Measurements from ENCODE around the gene TFF2.

The TFF2 gene

DNA sequence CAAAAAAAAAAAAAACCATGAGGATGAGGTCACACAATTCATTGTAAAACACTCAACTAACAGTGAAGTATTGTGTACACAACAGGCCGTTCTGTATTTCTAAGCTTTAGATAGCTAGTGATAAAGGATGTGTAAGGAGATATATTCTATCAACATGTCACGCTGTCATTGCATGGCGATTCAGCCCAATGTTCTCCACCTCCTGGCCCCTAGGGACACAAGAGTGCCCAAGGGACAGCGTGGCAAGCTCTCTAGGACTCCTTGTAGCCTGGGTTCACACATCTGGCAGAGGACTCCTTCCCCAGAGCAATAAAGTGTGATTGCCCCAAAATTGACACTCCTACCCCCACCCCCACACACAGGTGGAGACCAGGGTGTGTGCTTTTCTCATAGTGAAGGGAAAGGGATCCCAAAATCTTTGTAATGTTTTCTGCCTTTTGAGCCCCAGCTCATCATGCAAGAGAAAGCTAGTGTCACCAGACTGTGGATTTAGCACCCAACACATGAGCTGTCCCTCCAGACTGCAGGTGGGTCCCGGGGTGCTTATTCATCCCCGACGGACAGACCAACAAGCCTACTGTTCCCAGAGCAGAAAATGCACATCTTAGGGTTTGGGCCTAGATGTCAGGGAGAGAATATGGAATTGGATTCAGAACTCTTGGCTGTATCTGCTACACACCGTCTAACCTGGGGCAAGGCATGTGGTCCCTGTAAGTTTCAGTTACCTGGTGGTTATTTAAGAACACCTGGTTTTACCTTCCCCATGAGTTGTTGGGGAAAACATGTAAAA is 33.6 kb upstream of the TFF2 start:
- no peak for DNase-seq

DNA sequence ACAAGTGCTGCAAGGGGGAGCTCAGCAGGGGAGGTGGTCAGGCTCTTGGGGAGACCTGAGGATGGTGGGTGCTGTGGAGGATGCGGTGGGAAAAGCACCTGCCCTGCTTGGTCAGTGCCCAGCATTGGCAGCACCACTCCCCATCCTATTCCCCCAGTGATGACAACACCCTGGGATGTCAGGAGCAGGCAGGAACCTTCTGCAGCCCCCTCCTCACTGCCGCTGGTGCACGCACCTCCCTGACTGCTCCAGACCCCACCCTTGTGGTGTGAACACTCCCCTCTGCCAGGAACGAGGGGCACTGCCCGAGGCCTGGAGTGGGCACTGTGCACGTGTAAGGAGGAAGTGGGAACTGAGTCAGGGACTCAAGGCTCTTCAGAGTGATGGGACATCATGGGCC is 32.5 kb upstream of the TFF2 start:
- no peak for DNase-seq

DNA sequence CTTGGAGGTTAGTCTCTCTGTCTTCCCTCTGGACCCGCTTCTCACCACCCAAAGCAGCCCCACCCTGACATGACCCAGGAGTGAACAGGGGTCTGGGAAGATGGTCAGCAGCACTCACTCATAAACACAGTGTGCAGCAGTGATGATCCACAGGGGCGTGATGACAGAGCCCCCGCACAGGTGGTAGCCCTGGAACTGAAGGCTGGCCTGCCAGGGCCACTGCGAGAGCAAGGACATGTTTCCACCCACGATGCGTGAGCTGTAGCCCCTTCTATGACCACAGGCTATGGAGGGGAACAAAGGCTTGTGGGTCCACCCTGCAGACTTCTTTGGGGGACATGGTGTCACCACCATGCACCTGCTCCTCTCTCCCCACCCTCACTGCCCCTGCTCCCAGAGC is 32.1 kb upstream of the TFF2 start:
- DNase-seq = no peak

DNA sequence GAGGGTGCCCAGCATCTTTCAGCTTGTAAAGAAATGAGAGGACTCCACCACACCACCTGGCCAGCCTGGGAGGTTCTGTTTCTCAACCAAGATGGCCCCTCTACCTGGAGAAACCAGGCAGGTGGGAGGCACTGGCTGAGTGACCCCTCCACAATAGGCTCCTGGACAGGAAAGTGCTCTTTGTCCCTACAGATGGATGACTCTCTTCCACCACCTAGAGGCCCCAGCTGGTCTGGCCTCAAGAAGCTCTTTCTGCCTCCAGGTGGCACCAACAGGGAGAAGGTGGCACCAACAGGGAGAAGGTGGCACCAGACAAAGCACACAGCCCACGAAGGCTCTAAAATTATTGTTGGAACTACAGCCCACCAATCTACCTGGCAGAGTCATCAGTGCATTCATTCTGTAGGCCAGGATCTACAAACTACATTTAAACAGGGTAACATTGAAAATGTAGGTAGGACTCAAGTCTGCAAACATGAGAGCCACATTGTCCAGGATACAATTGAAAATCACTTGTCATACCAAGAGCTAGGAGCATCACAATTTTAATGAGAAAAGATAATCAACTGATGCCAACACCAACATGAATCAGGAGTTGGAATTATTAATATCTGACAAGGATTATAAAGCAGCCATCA is 30.7 kb upstream of the TFF2 start:
- DNase-seq = peak; percentile 6

DNA sequence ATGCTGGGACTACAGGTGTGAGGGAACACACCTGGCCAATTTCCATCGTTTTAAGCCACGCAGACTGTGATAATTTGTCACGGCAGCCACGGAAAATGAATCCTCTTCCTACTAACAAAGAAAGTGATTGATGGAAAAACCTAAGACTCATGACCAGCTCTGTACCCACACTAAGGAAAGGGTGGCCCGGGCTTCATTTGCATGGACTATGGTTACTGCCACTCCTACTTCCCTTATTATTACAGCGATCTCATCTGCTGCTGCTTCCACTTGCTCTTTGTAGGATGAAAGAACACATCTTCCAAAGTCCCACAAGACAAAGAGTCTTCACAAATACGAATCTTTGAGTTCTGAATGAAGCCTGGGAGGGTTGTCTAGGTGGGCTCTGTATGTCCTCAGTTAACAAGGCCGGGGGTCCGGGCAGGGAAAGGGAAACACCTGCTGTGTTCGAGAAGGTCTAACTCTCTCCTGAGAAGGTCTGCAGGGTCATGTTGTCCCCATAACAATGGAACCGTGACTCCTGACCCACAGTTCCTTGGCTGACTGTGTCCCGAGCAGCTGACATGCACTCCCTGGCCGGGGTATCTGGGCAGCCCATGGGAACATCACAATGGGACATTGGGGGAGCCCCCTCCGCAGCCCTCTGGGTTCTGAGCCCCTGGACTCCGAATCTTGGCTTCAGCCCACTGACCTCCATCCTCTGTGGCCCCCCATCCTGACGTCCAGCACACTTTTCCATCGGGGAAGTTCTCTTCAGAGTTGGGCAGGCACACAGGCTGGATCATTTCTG is 28.8 kb upstream of the TFF2 start:
- no peak for DNase-seq

DNA sequence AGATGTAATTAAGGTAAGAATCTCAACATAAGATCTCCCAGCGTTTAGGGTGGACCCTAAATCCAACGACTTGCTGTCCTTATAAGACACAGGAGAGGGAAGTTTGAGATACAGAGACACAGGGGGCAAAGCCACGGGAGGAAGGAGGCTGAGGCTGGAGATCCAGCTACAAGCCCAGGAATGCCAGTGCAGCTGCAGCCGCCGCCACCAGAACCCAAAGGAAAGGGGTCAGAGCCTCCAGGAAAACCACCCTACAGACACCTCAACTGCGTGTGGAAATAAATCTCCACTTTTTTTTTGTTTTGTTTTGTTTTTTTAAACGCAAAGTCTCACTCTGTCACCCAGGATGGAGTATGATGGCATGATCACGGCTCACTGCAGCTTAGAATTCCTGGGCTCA is 27.6 kb upstream of the TFF2 start:
- no peak for DNase-seq

DNA sequence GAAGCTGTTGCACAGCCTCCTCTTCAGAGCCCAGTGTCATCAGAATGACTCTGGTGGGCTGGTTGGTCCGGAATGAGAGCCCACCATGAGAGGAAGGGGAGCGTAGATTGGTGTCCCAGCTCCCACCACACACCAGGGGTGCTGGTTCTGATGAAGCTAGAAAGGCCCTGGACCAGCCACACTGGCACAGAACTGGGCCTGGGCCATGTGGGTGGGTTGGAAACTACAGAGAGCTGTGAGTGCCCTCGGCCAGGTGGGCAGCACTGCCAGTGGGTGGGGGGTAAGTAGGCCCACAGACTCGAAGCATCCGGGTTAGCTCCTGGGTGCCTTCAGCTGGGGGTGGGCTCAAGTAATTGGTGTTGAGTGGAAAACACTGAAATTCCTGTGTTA is 27.2 kb upstream of the TFF2 start:
- DNase-seq = no peak

DNA sequence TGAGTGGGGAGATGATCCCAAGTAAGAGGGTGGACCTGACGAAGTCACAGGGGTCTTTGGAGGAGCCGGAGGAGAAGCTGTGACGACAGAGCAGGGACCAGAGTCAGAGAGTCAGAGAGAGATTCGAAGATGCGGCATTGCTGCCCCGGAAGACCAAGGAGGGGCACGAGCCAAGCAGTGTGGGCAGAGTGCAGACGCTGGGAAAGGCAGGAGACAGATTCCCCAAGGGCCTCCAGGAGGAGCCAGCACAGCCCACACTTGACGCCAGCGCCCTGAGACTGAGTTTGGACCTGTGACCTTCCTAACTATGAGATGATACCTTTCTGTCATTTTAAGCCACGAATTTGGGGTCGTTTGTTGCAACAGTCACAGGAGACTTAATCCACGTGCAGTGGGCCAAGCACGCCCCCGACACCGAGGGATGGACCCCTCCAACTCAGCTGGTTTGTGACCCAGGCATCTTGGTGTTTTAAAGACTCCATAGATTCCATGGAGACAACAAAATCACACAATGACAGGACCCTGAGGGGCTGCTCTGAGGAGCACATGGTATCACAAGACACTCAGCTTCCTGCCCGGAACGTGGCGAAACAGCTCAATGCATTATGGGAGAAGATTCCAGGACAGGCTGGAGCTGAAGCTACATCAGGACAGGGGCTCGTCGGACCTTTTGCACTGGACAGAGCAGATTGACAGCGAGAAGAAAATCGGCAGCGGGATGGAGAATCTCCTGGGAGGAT is 26.6 kb upstream of the TFF2 start:
- DNase-seq = no peak

DNA sequence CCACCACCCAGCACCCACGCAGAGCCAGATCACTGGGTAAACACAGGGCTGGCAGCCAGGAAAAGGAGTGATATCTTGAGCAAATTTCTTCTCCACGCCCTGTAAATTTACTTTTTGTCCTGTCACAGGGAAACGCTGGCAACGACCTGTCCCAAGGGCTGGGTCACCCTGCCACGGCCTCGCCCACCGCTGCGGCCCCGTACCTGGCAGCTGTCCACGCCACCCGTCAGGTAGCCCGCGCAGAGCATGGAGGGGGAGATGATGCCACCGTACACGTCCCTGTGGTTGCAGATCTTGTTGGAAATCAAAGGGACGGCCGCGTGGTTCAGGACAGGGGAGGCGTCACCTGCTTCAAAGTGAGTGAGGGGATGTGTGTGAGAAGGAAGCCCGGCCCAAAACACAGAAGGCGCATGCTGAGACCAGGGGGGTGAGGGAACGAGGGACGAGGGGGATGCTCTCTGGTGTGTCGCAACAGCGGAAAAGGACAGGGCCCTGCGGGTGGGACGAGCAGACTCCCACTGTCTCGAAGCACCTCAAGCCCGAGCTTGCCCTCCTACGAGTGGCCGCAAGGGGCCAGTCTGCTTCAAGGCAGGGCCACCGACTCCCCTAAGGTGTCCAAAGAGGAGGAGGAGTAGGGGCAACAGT is 25.7 kb upstream of the TFF2 start:
- DNase-seq = no peak

DNA sequence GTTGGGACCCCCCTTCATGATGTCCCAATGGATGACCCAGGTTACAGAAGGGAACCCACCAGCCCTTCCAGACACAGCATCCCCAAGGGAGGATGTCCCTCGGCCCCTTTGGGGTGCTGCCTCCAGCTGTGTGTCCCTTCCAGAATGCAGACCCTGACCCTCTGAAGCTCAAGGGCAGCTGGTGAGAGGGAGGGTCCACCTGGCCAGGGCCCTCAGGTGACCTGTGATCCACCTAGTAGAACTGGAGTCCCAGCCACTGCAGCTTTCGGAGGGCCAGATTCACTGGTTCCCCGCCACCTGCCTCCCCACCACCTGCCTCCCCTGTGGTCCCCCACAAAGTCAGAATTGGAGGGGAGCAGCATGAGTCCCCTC is 25.2 kb upstream of the TFF2 start:
- no peak for DNase-seq

DNA sequence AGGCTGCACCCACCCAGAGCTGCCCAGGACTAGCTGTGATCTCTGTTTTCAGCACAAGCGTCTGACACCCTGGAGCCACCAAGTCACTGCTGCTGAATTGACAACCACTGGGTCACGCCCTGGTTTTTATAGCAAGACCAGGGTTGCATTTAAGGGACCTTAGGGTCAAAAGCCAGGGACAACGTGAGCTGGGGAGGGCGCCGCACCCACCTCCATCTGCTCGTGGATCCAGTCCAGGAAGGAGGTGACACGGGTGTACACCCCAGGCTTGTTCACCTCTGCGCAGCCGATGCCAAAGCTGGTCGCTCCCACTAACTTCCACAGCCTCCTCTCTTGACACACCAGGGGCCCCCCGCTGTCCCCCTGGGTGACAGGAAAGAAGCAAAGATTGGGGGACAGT is 24.7 kb upstream of the TFF2 start:
- DNase-seq = no peak

DNA sequence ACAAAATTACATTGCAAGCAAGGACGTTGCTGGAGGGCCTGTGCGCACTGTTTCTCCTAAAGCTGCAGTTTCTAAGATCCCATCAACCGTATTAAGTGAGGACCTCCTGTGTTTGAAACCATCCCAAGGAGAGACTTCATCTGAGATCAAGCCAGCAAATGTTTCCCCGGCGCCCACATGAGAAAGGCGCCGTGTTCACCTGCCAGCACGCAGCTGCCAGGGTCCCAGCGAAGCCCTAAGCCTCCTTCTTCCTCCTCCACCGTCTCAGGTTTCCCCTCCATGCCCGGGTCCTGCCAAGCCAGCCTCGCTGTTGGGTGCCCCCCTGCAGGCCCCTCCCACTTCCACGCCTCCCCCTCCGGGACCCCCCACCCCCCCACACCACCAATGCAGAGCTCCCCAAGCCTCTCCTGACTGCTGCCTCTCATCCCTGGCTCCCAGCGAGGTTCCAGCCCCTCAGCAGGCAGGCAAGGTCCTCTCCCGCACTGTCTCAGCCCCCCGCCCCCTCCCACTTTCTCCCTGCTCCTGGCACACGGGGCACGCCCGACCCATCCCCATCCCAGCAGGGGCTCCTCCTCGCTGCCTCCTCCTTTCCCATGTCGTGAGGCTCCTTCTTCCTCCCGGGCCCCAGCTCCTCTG is 24.2 kb upstream of the TFF2 start:
- DNase-seq = no peak

DNA sequence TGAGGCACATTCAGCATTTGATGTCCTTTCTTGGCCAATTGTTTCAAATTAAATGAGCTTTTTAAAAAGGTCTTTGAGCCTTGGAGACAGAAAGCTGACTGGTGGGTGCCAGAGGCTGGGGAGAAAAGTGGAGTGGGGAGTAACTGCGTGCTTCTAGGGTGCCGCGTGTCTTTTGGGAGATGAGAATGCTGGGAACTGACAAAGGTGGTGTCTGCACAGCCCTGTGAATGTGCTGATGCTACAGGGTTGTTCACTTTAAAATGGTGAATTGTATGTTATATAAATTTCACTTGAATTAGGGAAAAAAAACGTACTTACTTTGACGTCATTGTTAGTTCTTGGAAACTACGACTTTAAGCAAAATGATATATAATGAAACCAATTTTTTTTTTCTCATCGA is 23.7 kb upstream of the TFF2 start:
- DNase-seq = no peak

DNA sequence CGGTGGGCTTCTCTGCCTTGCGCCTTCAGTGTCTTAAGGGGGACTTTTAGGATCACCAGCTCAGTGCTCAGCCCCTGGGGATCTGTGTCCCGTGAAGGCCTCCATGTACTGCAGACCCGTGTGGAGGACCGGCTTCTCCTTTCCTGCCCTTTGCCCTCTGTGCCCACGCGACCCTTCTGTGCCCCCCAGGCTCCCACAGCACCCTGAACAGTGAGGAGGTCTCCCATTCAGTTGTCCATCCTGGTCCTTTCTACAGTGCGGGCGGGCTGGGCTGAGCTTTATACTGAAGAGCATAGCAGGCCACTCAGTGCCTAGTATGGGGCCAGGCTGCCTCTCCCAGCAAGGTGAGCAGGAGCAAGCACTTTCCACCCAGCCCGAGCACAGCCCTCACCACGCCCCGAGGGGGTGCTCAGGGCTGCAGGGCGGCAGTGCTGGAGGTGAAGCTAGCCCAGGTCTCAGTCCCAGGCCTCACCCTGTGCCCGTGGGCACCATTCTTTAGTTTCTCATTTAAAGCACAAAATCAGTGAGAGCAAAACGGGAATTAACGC is 23.2 kb upstream of the TFF2 start:
- DNase-seq = no peak

DNA sequence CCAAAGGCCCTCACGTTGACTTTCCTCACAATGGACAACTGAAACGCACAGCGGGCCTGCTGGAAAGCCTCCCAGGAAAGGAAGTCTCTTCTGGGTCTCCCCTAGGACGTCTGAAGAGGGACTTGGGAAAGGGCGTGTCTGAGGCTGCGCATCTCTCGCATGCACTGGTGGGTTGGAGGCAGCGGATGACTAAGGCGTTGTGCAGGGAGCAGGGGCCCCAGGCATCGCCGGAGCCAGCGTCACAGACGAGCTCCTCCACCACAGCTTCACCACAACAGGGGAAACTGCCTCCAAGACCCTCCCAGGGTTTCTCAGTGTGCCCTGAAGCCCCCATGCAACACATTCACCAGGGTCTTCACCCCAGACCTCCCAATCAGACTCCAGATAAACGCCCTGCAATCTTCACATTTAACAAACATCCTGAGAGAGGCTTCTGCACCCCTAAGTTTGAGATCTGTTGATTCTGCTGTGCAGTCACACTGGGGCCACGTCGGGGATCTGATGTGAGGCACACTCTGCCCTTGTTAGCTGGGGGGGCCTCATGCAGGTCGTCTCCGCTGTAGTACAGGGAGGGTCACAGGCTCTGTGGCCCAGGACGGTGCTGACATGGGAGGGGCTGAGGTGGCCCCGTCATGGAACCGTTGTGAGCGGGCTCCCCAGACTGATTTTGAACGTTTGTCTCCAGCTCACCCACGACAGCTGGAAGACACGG is 22.6 kb upstream of the TFF2 start:
- no peak for DNase-seq

DNA sequence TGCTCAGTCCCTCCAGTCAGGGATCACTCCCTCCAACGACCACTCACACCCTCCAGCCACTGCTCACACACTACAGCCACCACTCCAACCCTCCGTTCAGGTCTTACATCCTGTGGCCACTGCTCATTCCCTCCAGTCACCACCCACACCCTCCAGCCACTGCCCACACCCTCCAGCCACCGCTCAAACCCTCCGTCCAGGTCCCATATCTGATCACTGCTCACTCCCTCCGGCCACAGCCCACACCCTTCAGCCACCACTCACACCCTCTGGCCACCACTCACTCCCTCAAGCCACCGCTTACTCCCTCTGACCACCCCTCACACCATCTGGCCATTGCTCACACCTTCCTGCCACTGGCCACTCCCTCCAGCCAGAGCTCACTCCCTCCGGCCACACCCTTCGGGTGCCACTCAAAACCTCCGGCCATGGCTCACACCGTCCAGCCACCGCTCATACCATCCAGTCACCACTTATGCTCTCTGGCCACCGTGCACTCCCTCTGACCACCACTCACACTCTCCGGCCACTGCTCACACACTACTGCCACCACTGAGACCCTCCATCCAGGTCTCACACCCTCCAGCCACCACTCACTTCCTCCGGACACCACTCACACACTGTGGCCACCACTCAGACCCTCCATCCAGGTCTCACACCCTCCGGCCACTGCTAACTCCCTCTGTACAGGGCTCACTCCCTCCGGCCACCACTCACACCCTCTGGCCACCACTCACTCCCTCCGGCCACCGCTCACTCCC is 20.3 kb upstream of the TFF2 start:
- DNase-seq = no peak

DNA sequence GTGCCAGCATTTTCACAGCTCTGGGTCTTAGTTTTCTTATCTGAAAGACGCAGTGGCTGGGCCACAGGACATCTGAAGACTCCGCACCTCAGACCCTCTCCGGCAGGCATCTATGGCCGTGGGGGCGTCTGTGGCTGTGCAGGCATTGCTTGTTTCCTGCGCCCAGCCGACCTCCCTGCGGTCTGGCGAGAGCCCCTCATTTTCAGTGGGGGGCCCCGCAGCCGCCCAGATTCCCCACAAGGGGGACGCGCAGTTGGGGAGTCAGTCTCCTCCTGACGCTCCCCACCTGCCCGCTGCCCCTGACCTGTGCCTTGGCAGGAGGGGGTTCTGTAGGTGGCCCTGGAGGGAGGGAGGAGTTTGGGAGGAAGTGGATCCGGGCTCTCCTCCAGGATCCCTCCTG is 19.0 kb upstream of the TFF2 start:
- no peak for DNase-seq

DNA sequence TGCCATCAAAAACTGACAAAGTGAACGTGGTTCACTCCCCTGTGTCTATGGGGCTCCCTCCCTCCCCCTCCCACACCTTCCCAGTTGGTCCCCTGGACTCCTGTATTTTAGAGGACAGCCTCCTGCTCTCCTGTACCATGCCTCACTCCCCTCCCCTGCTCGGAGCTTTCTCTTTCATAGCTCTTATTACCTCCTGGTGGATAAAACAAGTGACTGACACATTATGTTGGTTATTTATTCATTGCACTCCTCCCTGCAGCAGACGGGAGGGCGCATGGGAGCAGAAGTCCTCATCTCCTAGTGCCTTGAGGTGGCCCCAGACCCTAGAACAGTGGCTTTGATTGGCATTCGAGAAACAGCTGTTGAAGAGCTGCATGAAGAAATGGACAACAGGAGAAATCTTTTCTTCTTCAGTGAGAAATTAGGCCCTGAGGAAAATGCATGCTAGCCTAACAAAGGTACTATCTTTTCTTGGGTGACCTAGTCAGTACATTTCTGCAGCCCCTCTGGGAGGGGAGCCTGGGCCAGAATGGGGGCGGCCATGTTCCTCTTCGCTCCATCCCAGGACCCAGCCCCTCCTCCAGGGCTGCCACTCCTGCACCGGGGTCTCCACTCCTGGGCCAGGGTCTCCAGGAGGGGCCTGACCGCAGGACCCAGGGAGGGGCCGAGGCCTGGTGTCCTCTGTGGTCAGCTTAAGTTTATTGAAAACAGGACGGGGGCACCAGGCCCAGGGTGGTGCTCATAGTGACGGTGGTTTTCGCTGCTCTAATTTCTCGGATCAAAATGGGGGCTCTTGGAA is 16.8 kb upstream of the TFF2 start:
- no peak for DNase-seq

DNA sequence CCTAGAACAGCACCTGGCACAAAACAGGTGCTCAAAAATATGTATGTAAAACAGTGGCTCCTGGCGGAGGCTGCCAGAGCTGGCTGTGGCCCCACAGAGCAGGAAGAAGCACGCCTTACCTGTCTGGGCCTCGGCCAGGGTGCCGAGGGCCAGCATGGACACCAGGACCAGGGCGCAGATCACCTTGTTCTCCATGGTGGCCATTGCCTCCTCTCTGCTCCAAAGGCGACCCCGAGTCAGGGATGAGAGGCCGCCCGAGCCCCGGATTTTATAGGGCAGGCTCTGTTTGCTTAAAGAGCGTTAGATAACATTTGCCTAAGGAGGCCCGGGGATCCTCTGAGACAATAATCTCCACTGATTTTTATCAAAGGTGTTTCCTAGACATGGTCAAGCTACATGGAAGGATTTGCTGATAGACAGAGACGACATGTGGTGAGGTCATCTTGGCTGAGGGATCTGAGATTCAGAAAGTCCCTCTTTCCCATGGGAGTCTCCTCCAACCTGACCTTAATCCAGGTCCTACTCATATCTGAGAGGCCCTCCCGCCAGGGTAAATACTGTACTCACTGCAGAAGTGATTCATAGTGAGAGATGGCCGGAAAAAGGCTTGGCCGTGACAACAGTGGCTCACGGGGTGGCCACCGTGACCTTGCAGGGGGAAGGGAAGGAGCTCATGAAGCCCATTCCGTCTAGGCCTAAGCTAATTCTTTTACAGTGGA is 15.7 kb upstream of the TFF2 start, which contains the start of gene TFF1:
Gene TFF1 (minus strand): TSS at position 244 of the 719 bp plus-strand sequence. CDS start 40 bp downstream, at position 204.
- DNase-seq = no peak
